ENCODE data around the gene APBA2. TPM values are rescaled to one million over a fixed set of nuclear protein-coding genes. Genes with fewer than 3 reads are reported as not detected.

Gene APBA2
- total RNA-seq, 2 donors from 2014 or later: 0.77 to 1.0 TPM

DNA sequence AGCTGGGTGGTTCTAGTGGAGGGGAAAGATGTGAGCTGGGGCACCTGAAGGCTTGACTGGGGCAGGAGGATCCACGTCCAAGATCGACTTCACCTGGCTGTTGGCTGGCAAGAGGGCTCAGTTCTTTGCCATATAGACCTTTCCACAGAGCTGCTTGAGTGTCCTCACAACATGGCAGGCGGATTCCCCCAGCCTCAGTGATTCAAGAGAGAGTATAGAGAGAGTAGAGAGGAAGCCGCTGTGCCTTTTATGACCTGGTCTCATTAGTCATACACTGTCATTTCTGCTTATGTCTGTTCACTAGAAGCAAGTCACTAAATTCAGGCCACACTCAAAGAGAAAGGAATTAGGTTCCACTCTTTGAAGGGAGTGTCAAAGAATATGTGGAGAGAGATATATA lies 101.6 kb downstream of the APBA2 start:
- no peak for DNase-seq
- Histone ChIP-seq H3K9me3 (no peaks in the 10 kb centered on the region), H3K9ac (ENCODE audit: low read depth in 2 of 2, low read length in 2 of 2) (no peak overlapping the region), H3K27ac (no peak overlapping the region), H3K27me3 (no peaks in the 10 kb centered on the region), H3K36me3 (no peaks in the 10 kb centered on the region), H3K4me1 (no peaks in the 10 kb centered on the region), H3K4me3 (no peak overlapping the region)
- intact Hi-C loops (cut with DNase I): no loop called here
- TF ChIP-seq, protein P1, sequence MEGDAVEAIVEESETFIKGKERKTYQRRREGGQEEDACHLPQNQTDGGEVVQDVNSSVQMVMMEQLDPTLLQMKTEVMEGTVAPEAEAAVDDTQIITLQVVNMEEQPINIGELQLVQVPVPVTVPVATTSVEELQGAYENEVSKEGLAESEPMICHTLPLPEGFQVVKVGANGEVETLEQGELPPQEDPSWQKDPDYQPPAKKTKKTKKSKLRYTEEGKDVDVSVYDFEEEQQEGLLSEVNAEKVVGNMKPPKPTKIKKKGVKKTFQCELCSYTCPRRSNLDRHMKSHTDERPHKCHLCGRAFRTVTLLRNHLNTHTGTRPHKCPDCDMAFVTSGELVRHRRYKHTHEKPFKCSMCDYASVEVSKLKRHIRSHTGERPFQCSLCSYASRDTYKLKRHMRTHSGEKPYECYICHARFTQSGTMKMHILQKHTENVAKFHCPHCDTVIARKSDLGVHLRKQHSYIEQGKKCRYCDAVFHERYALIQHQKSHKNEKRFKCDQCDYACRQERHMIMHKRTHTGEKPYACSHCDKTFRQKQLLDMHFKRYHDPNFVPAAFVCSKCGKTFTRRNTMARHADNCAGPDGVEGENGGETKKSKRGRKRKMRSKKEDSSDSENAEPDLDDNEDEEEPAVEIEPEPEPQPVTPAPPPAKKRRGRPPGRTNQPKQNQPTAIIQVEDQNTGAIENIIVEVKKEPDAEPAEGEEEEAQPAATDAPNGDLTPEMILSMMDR (IDR thresholded peaks at IDR 0.05): no peak

DNA sequence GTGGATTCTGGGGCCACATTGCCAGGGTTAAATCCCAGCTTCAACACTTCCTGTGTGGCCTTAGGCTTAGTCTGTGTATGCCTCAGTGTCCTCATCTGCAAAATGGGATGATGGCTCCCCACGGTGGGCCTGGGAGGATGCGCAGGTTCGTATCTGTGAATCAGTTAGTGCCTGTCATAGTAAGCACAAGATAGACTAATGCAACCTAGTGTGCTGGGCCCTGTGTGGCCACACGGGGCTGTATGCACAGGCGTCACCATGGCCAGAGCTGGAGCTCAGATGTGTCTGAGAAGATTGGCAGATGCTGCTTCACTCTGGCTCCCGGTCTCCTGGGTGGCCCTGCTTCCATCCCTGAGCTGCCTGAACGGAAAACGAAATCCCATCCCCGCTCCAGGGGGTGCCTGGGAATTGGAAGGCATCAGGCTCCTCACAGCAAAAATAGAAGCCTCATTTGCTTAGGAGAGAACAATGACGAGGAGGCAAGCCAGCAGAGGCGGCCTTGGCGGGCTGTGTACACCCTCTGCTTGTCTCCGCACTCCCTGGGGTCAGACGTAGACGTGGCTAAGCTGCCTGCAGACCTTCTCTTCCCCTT lies 103.6 kb downstream of the APBA2 start:
- Histone ChIP-seq H3K27me3 (no peaks in the 10 kb centered on the region), H3K4me3 (no peak overlapping the region), H3K9me3 (no peaks in the 10 kb centered on the region), H3K9ac (ENCODE audit: low read depth in 2 of 2, low read length in 2 of 2) (no peak overlapping the region), H3K27ac (no peak overlapping the region), H3K36me3 (no peaks in the 10 kb centered on the region), H3K4me1 (no peaks in the 10 kb centered on the region)
- DNase-seq: no peak
- intact Hi-C loops (cut with DNase I): no loop called here
- TF ChIP-seq, protein P1 (IDR thresholded peaks at IDR 0.05): no peak

DNA sequence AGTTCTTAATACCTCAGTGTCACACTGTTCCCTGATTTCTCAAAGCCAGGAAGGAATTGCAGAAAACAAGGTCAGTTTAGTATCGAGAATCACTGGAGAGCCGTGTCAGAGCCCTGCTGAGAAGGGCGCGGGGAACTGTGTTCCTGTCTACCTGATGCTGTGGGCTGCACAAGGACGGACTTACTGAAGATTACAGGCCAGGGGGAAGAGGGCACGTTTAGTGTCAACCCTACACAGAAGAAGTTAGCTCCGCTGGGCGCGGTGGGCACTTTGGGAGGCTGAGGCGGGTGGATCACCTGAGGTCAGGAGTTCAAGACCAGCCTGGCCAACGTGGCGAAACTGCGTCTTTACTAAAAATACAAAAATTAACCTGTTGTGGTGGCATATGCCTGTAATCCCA lies 104.1 kb downstream of the APBA2 start:
- H3K4me3 ChIP-seq: no peak overlapping the region
- H3K4me1 ChIP-seq: no peaks in the 10 kb centered on the region
- no peak overlapping the region for H3K9ac ChIP-seq (ENCODE audit: low read depth in 2 of 2, low read length in 2 of 2)
- no peak for DNase-seq
- TF ChIP-seq, protein P1 (IDR thresholded peaks at IDR 0.05): no peak
- H3K27ac ChIP-seq: no peak overlapping the region
- H3K27me3 ChIP-seq: no peaks in the 10 kb centered on the region
- H3K36me3 ChIP-seq: no peaks in the 10 kb centered on the region
- intact Hi-C loops (cut with DNase I): no loop called here
- no peaks in the 10 kb centered on the region for H3K9me3 ChIP-seq

DNA sequence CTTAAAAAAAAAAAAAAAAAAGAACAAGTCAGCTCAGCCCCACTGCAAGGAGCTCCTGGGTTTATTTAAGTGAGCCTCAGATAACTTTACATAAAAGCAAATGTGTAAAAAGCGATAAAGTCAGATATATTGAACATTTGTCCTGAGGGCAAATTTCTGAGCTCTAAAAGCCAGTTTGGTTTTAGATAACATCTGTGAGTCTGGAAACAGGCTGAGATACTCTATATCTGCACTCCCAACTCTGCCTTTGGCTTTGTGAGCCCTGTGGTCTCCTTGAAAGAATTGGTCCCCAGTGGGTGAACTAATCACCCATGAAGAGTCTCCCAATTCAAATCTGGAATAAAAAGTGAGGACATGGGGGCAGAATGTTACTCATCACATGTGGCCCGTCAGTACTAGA lies 104.6 kb downstream of the APBA2 start:
- no peaks in the 10 kb centered on the region for H3K4me1 ChIP-seq
- H3K27ac ChIP-seq: no peak overlapping the region
- no peaks in the 10 kb centered on the region for H3K36me3 ChIP-seq
- DNase-seq: no peak
- no peaks in the 10 kb centered on the region for H3K9me3 ChIP-seq
- H3K9ac ChIP-seq (ENCODE audit: low read depth in 2 of 2, low read length in 2 of 2): no peak overlapping the region
- no peaks in the 10 kb centered on the region for H3K27me3 ChIP-seq
- no peak overlapping the region for H3K4me3 ChIP-seq
- TF ChIP-seq, protein P1 (IDR thresholded peaks at IDR 0.05): no peak
- intact Hi-C loops (cut with DNase I): no loop called here

DNA sequence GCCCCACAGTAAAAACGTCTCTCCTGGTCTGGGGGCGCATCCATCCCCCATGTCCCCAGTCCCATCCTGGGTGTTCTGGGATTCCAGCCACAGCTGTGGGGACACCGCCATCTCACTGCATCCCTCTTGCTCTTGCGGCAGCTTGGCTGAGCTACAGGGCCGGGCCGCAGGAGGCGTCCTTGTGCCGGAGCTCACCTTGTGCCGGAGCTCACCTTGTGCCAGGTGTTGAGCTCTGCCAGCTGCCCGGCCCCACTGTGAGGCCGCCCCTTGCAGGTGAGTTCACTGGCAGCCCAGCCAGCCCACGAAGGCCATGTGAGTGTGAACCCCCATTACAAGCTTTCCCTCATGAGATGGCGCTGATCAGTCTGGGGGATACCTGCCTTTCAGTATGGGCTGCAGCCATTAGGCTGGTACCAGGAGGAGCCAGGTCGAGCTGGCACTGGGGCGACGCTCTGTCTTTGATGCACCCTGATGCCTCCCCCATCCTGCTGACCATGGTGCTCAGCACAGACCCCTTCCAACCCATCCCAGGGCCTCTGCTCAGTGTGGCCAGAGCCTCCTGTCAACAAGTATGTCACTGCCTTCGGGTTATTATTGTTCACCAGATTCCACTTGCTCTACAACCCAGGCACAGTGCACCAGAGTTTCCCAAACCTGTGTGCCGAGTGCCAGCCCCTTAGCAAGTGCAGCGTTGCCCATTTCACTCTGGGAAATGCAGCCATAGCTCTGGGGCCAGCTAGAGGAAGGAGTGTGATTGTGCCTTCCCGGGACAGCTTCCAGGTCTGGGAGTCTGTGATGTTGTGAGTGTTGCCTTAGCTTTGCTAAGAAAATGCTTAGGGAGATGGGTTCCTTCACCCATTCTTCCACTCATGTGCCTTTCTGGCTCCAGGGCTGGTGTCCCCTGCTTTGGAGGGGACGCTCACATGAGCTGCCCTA lies 105.7 kb downstream of the APBA2 start:
- intact Hi-C loops (cut with DNase I): no loop called here
- Histone ChIP-seq H3K27me3 (no peaks in the 10 kb centered on the region), H3K36me3 (no peaks in the 10 kb centered on the region), H3K27ac (no peak overlapping the region), H3K4me3 (no peak overlapping the region), H3K4me1 (no peaks in the 10 kb centered on the region), H3K9me3 (no peaks in the 10 kb centered on the region), H3K9ac (ENCODE audit: low read depth in 2 of 2, low read length in 2 of 2) (no peak overlapping the region)
- no peak for DNase-seq
- TF ChIP-seq, protein P1 (IDR thresholded peaks at IDR 0.05): no peak

Data from colonic mucosa (tissue), 4 donors.